GM18498 (cell line): ENCODE results near the gene HSD11B1L.

ENCODE experiments used
- ATAC-seq: cut with Tn5 transposase; IDR thresholded peaks from one replicate; pipeline ENCODE4 v1.9.1; 2021; ENCODE audit warnings: mild to moderate bottlenecking, moderate library complexity; ENCODE audit not compliant: unreplicated experiment

Gene HSD11B1L

DNA sequence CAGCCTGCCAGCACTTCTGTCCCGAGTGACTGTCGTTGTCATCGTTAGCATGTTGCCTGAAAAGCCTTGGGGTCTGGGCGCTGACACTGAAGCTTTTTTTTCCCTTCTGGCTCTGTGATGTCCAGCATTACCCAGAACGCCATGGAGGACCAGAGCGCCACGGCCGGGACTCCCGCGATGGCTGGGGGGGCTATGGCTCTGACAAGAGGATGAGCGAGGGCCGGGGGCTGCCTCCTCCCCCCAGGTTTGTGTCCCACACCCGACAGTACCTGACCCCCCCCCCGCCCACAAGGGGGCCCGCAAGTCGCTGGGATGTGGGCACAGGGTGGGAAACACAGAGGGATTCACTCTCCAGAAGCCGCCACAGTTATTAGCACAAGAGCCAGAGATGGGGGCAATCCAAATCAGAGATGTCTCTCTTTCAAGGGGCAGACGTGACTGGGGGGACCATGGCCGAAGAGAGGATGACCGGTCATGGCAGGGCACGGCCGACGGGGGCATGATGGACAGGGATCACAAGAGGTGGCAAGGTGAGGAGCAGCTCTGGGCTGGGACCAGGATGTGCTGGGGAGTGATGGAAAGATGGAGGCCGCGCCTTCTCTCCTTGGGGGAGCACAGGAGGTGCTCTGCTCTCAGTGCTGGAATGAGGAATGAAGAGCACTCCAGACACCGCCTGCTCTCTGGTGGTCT is 13.8 kb upstream of the HSD11B1L start:
- ATAC-seq: no peak

DNA sequence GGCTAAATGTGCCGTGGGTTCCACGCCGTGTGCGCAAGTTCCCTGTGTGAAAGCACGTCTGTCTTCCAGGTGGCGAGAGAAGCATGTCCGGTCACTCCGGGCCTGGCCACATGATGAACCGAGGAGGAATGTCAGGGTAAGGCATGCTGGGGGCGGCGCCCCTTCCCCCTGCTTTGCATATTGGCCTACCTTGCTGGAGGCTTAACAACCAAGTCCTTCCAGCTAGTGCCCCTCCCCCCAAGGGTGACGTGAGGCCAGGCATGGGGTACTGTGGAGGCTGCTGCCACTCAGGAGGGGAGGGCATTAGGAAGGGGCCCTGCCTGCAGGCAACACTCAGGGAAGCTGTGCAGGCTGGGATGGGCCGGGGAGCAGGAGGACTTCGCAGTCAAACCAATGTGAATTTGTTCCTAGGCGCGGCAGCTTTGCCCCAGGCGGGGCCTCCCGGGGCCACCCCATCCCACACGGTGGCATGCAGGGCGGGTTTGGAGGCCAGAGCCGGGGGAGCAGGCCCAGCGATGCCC is 13.0 kb upstream of the HSD11B1L start:
- no peak for ATAC-seq

DNA sequence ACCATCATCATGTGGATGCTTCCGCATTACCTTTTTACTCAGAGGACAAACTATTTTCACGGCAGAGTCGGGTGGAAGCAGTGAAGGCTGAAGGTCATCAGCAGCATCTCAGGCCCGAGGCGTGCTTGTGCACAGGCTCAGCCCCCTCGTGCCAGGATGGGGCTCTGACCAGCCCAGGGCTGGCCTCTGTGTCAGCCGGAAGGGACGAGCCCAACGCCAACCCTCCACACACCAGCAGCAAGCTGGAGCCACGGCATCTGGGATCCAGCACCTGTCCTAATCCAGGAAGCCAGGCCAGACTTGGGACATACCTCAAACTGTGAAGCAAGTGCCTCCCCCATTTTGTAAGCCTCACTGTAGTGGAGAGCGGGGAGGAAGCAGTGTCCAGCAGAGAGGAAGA is 11.6 kb upstream of the HSD11B1L start:
- no peak for ATAC-seq

DNA sequence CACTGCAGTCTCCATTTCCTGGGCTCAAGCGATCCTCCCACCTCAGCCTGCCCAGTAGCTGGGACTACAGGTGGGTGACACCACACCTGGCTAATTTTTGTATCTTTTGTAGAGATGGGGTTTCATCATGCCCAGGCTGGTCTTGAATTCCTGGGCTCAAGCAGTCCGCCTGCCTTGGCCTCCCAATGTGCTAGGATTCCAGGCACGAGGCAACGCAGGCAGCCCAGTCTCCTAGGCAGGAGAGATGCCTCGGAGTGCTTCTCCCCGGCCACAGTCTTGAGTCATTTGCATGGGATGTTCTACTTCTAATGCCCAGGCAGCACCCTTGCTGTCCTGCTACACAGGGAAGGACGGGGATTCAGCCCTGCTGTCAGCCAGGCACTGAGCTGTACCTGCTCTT is 9.2 kb upstream of the HSD11B1L start:
- no peak for ATAC-seq

DNA sequence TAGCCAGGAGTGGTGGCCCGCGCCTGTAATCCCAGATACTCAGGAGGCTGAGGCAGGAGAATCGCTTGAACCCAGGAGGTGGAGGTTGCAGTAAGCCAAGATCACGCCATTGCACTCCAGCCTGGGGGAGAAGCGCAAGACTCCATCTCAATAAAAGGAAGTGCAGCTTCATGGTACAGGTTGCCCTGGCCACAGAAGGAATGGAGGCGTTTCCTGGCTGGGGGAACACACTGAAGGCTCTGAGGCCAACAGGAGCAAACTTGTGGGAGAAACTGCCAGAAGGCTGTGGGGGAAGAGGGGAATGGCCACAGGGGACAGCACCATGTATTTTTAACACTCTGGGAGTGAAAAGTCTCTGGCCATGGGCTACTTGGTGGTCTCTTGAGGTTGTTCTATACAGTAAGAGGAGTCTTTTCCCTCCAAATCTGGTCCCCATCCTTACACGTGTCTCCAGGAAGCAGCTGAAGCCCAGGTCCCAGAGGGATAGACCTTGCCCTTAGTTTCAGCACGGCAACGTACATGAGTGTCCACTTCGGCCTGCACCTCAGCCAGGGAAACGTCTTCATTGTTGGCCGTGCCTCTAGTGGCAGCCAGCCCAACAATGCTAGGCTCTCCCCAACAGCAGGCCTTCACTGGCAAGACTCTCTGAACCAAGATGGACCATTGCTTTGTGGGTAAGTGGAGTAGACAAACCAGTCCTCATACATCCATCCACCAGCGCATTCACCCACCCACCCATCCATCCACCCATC is 7.9 kb upstream of the HSD11B1L start:
- no peak for ATAC-seq

DNA sequence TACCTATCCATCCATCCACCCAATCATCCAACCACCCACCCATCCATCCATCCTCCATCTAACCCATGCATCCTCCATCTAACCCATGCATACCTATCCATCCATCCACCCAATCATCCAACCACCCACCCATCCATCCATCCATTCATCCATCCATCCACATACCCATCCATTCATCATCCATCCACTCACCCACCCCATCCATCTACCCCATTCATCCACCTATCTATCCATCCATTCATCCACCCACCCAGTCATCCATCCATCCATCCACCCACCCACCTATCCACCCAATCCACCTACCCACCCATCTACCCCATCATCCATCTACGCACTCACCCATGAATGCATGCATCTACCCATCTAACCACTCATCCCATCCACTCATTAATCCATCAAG is 7.1 kb upstream of the HSD11B1L start:
- no peak for ATAC-seq

DNA sequence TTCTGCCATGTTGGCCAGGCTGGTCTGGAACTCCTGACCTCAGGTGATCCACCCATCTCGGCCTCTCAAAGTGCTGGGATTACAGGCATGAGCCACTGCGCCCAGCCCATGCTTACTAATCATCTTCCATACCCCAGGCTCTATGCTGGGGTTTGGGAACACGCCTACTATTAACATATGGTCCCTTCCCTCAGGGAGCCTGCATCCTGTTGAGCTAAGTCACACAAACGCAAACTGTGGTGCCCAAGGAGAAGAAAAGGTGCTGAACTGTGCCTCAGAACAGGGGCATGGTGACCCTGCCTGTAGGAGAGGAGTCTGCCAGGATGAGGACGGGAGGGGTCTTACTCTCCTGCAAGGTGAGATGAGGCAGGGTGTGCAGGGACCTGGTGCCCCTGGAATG is 6.1 kb upstream of the HSD11B1L start:
- no peak for ATAC-seq

DNA sequence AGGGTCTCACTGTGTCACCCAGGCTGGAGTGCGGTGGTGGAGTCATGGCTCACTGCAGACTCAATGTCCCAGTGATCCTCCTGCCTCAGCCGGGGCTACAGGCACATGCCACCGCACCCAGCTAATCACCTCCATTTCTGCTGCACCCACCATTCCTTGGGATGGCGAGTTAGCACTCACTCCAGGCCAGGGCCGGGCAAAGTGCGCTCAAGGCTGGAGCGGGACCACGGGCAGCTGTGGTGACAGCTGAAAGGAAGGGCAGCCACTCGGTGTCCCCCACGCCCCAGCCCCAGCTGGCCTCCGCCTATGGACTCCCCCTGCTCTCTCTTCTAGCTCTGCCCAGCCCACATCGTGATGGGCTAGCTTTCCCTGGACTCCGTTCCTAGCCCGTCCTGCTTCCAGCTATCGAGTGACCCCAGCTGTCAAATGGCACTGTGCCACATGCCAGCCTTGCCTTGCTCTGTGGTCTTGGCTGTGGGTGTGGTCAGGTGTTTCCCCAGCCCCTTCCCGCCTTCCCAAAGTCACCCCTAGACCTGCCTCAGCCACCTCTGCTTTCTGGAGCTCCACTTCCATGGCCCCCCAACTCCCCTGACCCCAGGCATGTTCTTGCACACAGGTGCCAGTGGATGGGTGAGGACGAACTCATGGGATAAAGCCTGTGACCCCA is 4.6 kb upstream of the HSD11B1L start:
- no peak for ATAC-seq

DNA sequence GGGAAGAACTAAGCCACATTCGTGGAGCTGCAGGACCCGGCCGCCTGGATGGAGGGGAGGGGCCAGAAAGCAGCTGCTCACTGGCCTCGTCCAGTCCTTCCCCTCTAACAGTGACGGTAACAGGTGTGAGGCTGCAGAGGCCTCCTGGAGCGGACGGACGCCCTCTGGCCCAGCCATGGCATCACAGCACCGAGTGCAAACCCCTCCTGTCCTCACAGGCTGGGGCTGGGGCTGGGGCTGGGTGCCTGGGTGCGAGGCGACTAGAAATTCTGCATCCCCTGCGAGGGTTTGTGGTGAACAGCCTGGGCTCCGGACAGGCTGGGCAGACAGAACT is 4.1 kb upstream of the HSD11B1L start:
- ATAC-seq: no peak

DNA sequence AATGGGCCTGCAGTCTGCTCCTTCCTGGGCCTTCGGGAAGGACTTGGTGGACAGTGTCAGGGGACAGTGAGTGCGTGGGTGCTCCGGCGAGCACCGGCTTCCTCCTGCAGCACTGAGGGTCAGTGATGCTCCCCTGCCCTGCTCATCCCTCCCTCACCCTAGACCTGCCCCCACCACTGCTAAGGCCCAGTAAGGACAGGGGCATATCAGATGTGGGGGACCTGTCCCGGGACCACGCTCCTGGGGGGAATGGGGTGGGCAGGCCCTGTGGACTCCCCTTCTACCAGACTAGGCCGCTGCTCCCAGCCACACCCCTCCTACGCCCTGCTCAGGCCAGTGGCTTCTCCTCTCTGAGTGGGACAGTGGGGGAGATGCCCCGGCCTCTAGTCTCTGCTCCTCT is 3.7 kb upstream of the HSD11B1L start:
- ATAC-seq: no peak

DNA sequence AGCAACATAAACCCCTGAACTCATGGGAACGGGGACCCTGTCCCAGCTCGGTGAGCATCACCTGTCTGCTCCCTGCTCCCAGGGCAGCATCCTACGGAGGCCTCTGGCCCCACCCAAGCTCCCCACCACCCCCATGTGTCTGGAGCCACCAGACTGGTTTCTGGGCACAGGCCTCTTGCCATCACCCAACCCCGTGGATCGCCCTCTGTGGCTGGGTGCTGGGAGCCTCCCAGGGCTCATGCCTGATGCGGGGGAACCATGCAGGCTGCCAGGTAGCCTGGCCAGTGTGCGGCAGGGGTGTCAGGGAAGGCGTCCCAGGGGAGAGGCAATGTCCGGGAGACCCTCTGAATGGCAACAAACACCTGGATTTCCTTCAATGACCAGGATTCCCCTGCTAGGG is 3.2 kb upstream of the HSD11B1L start:
- ATAC-seq: no peak

DNA sequence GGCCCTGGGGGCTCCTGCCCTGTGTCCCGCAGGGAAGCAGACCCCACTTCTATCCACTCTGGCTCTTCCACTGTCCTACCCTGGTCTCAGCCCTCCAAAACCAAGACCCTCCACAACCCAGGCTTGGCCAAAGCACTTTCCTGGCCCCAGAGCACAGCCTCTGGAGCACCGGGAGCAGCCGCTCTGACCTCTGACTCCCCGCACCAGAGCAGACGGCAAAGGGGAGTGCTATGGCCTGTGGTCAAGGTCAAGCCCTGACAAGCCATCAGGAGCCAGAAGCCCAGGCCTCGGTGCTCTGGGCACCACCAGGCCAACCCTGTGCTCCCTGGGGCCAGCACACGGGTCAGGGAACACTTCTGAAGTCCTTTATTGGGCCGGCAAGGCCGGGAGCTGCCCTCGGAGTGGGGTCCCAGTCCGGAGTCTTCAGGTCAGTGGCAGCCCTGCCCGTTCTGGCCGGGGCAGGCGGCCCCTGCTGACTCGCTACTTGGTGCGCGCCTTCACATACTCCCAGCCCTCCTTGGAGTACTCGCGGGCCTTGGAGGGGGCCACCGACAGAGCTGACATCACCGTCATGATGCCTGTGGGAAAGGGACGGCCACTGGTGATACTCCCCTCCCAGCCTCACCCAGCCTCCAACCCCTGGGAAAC is 2.6 kb upstream of the HSD11B1L start:
- ATAC-seq: no peak

DNA sequence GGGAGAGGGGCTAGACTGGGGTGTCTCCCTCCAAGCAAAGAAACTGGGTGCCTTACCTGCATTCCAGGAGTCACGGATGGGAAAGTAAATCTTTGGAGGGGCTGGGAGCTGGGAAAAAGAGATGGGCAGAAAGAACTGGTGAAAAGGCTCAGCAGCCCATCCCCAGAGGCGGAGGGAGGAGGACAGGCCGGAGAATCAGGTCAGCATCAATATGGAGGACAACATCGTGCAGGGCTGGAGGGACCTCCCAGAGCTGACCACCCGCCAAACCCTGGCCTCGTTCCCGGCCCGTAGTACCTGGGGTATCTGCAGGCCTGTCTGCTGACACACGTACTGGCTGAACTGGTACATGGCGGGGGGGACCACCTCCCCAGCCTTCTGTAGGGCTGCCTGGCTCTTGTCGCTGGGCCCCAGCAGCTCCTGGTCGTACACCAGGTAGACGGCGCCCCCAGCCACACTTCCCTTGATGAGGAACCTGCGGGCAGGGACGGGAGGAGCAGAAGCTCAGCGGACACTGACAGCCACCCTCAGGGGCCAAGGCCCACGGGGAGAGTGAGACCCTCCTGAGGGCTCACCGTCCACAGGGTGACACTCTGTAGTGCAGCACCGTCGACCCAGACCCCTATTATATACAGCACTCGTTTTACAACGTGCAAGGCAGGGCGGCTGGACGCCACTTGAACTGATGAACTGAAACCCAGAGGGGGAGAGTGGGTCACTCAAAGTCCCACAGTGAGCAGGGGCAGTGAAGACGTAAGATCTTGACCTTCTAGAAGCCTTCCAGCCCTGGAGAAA is 1.3 kb upstream of the HSD11B1L start:
- no peak for ATAC-seq

DNA sequence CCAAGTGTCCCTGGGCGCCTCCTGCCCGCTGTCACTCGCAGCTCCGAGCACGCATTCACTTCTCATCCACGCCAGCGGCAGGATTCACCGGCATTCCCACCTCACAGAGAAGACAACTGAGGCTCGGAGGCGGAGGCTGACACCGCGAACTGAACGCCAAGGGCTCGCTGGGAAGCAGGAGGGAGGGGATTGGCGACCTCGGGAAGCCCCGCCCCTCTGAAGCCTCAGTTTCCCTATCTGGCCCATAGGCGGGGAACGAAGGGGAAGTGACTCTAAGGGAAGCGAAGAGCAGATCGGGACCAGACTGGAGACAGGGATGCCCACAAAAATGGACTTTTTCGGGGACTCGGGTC is 767 bp upstream of the HSD11B1L start:
- ATAC-seq: no peak

DNA sequence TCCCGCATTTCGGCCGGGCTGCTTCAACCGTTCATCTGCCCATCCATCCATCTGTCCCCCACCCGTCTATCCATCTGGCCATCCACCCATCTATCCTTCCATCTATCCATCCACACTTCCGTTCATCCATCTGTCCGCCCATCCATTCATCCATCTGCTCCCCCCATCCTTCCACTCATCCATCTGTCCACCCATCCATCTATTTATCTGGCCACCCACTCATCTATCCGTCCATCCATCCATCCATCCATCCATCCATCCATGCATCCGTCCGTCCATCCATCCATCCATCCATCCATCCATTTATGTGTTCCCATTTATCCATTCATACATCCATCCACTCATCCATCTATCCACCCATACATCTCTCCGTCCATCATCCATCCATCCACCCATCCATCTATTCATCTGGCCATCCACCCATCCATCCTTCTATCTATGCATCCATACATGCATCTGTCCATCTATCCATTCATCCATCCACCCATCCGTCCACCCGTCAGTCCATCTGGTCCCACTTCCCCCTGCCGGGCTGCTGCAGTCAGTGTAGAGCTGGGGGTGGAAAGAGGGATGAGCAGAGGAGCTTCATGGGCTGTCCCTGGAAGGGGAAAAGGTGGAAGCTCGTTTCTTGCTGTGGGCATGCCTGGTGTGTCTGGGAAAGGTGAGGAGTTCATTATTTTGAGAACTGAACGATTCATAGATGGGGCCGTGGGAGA is 722 bp downstream of the HSD11B1L start:
- ATAC-seq: no peak

DNA sequence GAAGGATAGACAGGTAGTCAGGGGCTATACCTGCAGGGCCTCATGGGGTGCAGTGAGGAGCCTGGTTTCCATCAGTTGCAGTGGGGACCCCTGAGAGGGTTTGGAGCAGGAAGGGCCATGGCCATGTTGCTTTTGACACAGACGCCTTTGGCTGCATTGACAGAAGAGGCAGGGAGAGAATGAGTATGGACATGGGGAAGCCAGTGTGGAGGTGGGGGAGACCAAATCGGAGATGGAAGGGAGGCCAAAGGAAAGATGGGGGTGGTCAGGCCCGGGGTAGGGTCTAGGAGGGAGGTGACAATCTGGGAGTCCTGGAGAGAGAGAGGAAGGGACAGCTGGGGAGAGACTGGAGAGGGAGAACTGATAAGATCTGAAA is 1.3 kb downstream of the HSD11B1L start:
- no peak for ATAC-seq

DNA sequence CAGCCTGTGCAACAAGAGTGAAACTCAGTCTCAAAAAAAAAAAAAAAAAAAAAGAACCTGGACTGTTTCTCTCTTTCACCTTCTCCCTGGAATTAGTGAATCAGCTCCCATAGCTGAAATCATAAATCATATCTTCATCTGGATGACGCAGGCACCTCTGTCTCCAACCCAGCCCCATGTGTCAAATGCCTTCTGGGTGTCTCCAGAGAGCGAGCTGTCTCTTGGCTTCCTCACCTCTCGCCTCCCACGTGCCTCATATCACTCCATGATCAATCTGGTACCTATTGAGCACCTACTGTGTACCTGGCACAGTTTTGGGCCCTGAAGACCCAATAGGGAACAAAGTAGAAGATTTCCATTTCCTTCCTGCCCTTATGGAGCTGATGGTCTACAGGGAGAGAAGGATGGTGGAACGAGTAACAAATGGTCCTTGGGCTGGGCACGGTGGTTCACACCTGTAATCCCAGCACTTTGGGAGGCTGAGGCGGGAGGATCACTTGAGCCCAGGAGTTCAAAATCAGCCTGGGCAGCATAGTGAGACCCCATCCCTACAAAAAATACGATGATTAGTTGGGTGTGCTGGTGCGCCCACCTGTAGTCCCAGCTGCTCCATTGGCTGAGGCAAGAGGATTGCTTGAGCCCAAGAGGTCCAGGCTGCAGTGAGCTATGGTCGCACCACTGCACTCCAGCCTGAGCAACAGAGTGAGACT is 2.5 kb downstream of the HSD11B1L start:
- ATAC-seq: no peak

DNA sequence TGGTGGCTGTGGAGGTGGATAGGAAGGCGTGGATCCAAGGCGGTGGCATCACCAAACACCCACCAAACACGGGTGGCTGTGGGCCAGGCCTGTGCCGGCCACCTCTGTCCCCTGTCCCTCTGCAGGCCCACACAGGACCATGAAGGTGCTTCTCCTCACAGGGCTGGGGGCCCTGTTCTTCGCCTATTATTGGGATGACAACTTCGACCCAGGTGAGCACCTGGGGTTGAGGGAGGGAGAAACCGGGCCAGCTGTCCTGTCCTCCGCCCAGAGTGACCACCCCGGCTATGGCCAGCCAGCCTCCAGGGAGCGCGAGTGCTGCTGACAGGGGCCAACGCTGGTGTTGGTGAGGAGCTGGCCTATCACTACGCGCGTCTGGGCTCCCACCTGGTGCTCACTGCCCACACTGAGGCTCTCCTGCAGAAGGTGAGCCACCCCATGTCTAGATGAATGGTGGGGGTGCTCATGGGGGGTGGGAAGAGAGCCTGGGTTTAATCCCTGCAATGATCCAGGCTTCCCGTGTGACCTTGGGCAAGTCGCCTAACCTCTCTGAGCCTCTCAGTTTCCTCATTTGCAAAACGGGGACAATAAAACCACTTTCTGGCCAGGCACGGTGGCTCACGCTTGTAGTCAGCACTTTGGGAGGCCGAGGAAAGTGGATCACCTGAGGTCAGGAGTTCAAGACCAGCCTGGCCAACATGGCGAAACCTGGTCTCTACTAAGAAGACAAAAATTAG is 4.0 kb downstream of the HSD11B1L start:
- no peak for ATAC-seq

DNA sequence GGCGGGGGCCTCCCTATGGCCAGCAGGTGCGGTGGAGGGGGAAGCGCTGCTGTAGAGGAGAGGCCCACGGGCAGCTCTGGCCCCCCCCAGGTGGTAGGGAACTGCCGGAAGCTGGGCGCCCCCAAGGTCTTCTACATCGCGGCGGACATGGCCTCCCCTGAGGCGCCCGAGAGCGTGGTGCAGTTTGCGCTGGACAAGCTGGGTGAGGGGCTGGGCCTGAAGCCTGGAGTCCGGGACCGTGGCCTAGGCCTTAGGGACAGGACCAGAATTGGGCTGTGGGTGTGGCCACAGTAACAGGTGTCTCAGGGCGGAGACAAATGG is 5.5 kb downstream of the HSD11B1L start:
- no peak for ATAC-seq
